Neural progenitor cell (in vitro differentiated cells): Measurements from ENCODE around the gene DLGAP4. TPM values are rescaled to one million over a fixed set of nuclear protein-coding genes. Genes with fewer than 3 reads are reported as not detected.

Source experiments
- DNase-seq: peaks from one replicate; pipeline ENCODE4 v3.0.0-alpha.2; 2016; ENCODE audit warnings: low spot score
- H2AFZ ChIP-seq: fragments of 200-600 bp; sonication (generic); replicated peaks from 2 replicates; pipeline ENCODE4 v1.6.1; 2016; ENCODE audit warnings: antibody characterized with exemption
- H3F3A ChIP-seq: fragments of 200-600 bp; sonication (generic); 2 replicates; pipeline ENCODE4 v1.6.1; 2016; ENCODE audit warnings: antibody characterized with exemption, low read depth
- H3K27ac ChIP-seq: fragments of 200-600 bp; sonication (generic); 2 replicates; pipeline ENCODE4 v1.5.1; 2016; ENCODE audit warnings: mild to moderate bottlenecking
- H3K27me3 ChIP-seq: fragments of 200-600 bp; sonication (generic); 2 replicates; pipeline ENCODE4 v1.6.1; 2016; ENCODE audit warnings: mild to moderate bottlenecking, moderate library complexity
- H3K36me3 ChIP-seq: fragments of 200-600 bp; sonication (generic); 2 replicates; pipeline ENCODE4 v1.5.1; 2016
- H3K4me1 ChIP-seq: fragments of 200-600 bp; sonication (generic); 2 replicates; pipeline ENCODE4 v1.6.1; 2016; ENCODE audit warnings: mixed run types
- H3K4me2 ChIP-seq: fragments of 200-600 bp; sonication (generic); 2 replicates; pipeline ENCODE4 v1.6.1; 2016
- H3K4me3 ChIP-seq: fragments of 200-600 bp; sonication (generic); 2 replicates; pipeline ENCODE4 v1.5.1; 2016
- H3K79me2 ChIP-seq: fragments of 200-600 bp; sonication (generic); 2 replicates; pipeline ENCODE4 v1.6.1; 2016; ENCODE audit warnings: low read depth
- H3K9ac ChIP-seq: fragments of 200-600 bp; sonication (generic); 2 replicates; pipeline ENCODE4 v1.6.1; 2016
- H3K9me3 ChIP-seq: fragments of 200-600 bp; sonication (generic); 2 replicates; pipeline ENCODE4 v1.5.1; 2016; ENCODE audit warnings: low read depth
- H4K20me1 ChIP-seq: fragments of 200-600 bp; sonication (generic); 2 replicates; pipeline ENCODE4 v1.6.1; 2016; ENCODE audit warnings: low read depth
- H3K27ac Mint-ChIP-seq: 3 replicates; pipeline ENCODE4 v1.8.0; 2021; ENCODE audit warnings: mixed read lengths
- H3K27me3 Mint-ChIP-seq: 2 replicates; pipeline ENCODE4 v1.8.0; 2022; ENCODE audit warnings: low read depth, mild to moderate bottlenecking, inconsistent platforms, moderate library complexity, mixed read lengths; ENCODE audit not compliant: insufficient read depth
- H3K36me3 Mint-ChIP-seq: 3 replicates; pipeline ENCODE4 v1.8.0; 2021; ENCODE audit warnings: mixed read lengths
- H3K4me1 Mint-ChIP-seq: 3 replicates; pipeline ENCODE4 v1.8.0; 2021; ENCODE audit warnings: mixed read lengths
- H3K4me3 Mint-ChIP-seq: 3 replicates; pipeline ENCODE4 v1.8.0; 2021; ENCODE audit warnings: mild to moderate bottlenecking, moderate library complexity, mixed read lengths
- H3K9me3 Mint-ChIP-seq: 3 replicates; pipeline ENCODE4 v1.8.0; 2020; ENCODE audit warnings: mixed read lengths
- EZH2 ChIP-seq: fragments of 200-600 bp; sonication (generic); IDR thresholded peaks from 2 replicates; pipeline ENCODE4 v1.6.1; 2017; ENCODE audit warnings: antibody characterized with exemption, mild to moderate bottlenecking, moderate library complexity
- EZH2phosphoT487 ChIP-seq: fragments of 200-600 bp; sonication (generic); IDR thresholded peaks from 2 replicates; pipeline ENCODE4 v1.6.1; 2017; ENCODE audit warnings: antibody characterized with exemption
- total RNA-seq: library from RNA; depleted of rRNA; stranded (reverse); fragments of >200 nt; gene quantifications from 2 replicates; pipeline ENCODE4 v1.2.3, GENCODE V29; 2015; ENCODE audit warnings: low replicate concordance
- TF ChIP-seq, protein P1 (sequence below): fragments of 200-600 bp; sonication (generic); IDR thresholded peaks from 2 replicates; pipeline ENCODE4 v1.5.1; 2017; ENCODE audit warnings: antibody characterized with exemption, mild to moderate bottlenecking

DLGAP4 gene
- total RNA-seq, 1 donor from 2014 or later = 21.7 TPM

DNA sequence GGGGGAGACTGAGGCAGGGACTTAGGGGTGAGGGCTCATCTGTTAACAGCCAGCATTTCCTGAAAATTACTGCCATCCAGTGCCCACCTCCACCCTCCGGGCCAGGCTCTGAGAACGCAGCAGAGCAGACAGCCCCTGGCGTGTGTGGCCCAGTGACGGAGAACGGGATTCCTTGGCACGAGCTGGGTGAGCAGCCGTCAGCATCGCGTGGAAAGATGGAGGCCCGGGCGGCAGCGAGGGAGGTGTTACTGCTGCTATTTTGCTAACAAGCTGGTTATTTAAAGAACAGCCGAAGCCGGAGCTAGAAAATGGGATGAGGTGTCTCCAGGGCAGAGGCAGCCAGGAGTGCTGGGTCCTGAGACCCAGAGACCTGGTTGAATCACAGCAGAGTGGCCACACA is 62.7 kb downstream of the DLGAP4 start:
- no peak overlapping the region for H3K4me3 ChIP-seq
- H4K20me1 ChIP-seq = no peaks in the 10 kb centered on the region
- H3F3A ChIP-seq = no peaks in the 10 kb centered on the region
- Mint-ChIP-seq H3K4me1 (no peaks in the 10 kb centered on the region), H3K27ac (no peak overlapping the region), H3K36me3 (no peaks in the 10 kb centered on the region), H3K9me3 (no peaks in the 10 kb centered on the region), H3K27me3 (peaks cover 5% of the 10 kb centered on the region), H3K4me3 (no peak overlapping the region)
- TF ChIP-seq EZH2 = no peak
- TF ChIP-seq, protein P1, sequence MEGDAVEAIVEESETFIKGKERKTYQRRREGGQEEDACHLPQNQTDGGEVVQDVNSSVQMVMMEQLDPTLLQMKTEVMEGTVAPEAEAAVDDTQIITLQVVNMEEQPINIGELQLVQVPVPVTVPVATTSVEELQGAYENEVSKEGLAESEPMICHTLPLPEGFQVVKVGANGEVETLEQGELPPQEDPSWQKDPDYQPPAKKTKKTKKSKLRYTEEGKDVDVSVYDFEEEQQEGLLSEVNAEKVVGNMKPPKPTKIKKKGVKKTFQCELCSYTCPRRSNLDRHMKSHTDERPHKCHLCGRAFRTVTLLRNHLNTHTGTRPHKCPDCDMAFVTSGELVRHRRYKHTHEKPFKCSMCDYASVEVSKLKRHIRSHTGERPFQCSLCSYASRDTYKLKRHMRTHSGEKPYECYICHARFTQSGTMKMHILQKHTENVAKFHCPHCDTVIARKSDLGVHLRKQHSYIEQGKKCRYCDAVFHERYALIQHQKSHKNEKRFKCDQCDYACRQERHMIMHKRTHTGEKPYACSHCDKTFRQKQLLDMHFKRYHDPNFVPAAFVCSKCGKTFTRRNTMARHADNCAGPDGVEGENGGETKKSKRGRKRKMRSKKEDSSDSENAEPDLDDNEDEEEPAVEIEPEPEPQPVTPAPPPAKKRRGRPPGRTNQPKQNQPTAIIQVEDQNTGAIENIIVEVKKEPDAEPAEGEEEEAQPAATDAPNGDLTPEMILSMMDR = no peak
- no peak for TF ChIP-seq EZH2phosphoT487
- no peak for DNase-seq
- H3K79me2 ChIP-seq = no peaks in the 10 kb centered on the region
- H3K27me3 ChIP-seq = no peaks in the 10 kb centered on the region
- no peak overlapping the region for H3K27ac ChIP-seq
- H3K9ac ChIP-seq = no peak overlapping the region
- peaks cover 4% of the 10 kb centered on the region for H3K4me1 ChIP-seq
- no peaks in the 10 kb centered on the region for H3K9me3 ChIP-seq
- H3K36me3 ChIP-seq = no peaks in the 10 kb centered on the region
- H3K4me2 ChIP-seq = no peak overlapping the region
- no peak overlapping the region for H2AFZ ChIP-seq

DNA sequence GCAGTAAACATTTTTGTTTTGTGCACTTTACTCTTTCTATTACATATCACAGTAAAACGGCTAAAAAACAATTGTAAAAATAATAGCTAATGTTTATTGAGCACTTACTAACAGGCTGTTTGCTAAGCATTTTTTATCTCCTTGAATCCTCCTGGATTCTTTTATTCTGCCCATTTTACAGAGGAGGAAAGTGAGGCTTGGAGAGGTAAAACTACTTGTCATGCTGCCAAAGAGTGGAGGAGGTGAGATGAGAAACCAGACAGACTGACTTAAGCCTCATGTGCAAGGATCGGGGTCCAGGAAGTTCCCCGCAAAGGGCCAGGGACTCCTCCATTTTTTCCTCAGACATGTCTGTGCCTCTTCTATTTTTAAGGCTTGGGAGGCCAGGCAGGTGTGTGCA is 63.6 kb downstream of the DLGAP4 start:
- no peaks in the 10 kb centered on the region for H3K4me1 Mint-ChIP-seq
- H3K9ac ChIP-seq = no peak overlapping the region
- H3K27me3 ChIP-seq = no peaks in the 10 kb centered on the region
- H3K4me2 ChIP-seq = no peak overlapping the region
- H3K4me3 ChIP-seq = no peak overlapping the region
- peaks cover 4% of the 10 kb centered on the region for H3K4me1 ChIP-seq
- H4K20me1 ChIP-seq = no peaks in the 10 kb centered on the region
- no peak for DNase-seq
- no peak overlapping the region for H3K4me3 Mint-ChIP-seq
- H3K36me3 Mint-ChIP-seq = no peaks in the 10 kb centered on the region
- H3K36me3 ChIP-seq = no peaks in the 10 kb centered on the region
- H3K9me3 Mint-ChIP-seq = no peaks in the 10 kb centered on the region
- no peaks in the 10 kb centered on the region for H3K79me2 ChIP-seq
- H3F3A ChIP-seq = no peaks in the 10 kb centered on the region
- no peak overlapping the region for H3K27ac Mint-ChIP-seq
- H3K9me3 ChIP-seq = no peaks in the 10 kb centered on the region
- H3K27me3 Mint-ChIP-seq = peaks cover 5% of the 10 kb centered on the region
- no peak overlapping the region for H3K27ac ChIP-seq
- no peak overlapping the region for H2AFZ ChIP-seq
- no peak for TF ChIP-seq EZH2phosphoT487
- TF ChIP-seq EZH2 = no peak
- TF ChIP-seq, protein P1 = no peak

DNA sequence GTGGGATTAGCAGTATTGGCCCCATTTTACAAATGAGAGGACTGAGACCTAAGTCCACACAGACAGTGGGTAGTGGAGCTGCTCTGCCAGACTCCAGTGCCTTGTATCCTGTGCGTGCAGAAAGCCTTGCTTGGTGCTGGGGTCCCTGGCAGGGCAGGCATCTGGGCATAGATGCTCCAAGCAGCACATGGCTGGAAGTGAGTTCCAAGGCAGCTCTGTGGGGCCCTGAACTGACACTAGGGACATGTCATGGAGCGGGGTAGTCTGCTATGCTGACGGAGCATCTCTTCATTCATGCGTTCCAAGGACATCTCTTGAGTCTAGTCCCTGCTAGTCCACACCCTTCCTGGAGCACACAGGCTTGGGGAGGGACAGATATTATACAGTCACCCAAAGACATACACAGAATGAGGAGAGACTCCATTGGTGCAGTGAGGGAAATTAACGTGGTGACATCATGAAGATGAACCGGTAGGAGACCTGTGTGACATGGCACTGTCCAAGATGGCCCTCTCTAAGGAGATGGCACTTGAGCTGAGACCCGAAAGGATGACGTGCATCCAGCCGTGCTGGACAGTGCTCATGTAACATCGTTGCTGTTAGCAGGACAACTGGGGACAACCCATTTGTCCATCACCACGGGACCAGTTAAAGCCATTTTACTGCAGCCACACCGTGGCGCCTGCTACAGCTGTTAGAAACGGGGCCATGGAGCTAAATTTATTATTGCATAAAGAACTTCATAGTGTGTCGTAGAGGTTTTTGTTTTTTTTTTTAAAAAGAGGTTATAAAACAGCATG is 65.1 kb downstream of the DLGAP4 start:
- Histone ChIP-seq H3K9me3 (no peaks in the 10 kb centered on the region), H3K4me1 (peaks cover 4% of the 10 kb centered on the region), H3K79me2 (no peaks in the 10 kb centered on the region), H3K4me2 (no peak overlapping the region), H3K36me3 (no peaks in the 10 kb centered on the region), H3K27me3 (no peaks in the 10 kb centered on the region), H3K27ac (no peak overlapping the region), H3K4me3 (no peak overlapping the region), H3F3A (no peaks in the 10 kb centered on the region), H2AFZ (no peak overlapping the region), H4K20me1 (no peaks in the 10 kb centered on the region), H3K9ac (no peak overlapping the region)
- no peak for DNase-seq
- Mint-ChIP-seq H3K4me3 (no peak overlapping the region), H3K36me3 (no peaks in the 10 kb centered on the region), H3K4me1 (no peaks in the 10 kb centered on the region), H3K27ac (no peak overlapping the region), H3K9me3 (no peaks in the 10 kb centered on the region), H3K27me3 (peaks cover 5% of the 10 kb centered on the region)
- no peak for TF ChIP-seq EZH2phosphoT487
- no peak for TF ChIP-seq EZH2
- TF ChIP-seq, protein P1 = no peak
